Measurements from ENCODE around the gene LEMD2.

LEMD2 gene

GRCh38 chr6:33732817-33733708, 55.9 kb downstream of the LEMD2 start:
- DNase-seq = no peak

- DNase-seq = no peak
Observed at GRCh38 chr6:33732385-33732784, 56.5 kb downstream of the LEMD2 start.

DNA sequence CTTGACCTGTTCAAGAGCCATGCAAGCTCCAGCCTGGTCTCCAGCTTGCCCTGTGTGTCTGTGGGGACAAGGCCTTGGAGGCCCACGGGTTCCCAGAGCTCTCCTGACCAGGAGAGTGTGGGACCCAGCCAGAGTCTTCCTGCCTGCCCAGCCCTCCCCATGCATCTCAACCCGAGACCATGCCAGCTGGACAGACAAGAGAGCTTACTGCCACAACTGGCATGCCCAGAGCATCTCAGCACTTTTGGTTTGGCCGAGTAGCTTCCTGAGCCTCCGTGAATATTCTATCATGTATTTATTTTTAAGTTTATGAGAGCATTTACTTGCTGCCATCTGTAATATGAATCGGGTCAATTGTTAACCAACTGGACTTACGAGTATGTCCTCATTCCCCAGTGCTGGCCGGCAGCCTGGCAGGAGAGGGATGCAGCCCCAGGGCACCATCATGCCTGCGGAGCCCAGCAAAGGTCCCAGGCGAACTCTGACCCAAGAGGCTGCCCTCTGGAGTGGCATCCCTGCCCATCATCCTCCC, 57.1 kb downstream of the LEMD2 start:
- no peak for DNase-seq

DNA sequence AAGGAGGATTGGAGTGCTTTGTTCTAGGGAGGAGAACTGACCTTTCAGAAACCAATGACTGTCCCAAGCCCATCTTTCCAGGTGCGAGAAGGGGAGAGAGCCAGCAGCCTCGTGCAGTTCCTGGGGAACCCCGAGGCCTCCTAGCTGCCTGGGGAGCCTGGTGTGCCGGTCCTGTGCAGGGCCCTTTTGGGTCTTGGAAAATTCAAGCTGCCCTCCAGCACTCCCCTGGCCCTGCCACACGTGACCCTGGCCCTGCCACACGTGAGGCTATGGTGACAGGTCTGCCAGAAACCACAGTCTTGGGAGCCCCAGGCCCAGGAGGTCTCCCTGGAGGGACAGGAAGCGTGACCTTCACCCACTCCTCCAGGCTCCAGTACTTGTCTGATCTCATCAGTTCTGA, 57.9 kb downstream of the LEMD2 start:
- no peak for DNase-seq

DNA sequence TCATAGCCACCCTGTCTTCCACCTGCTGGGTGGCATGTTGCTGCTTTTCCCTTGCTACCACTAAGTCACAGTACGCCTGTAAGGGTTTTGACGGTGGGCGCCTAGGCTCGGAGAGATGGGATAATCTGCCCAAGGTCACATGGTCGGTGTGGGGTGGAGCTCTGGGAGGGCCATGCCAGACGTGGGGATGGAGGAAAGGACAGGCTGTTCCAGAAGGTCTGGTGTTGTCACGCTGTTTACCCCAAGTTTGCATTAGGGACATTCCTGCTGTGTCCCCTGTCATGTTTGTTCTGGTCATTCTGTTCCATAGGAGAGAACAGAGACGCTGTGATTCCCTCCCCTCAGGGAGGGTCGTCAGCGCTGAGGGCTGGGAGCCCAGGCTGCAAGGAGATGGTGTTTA, 58.3 kb downstream of the LEMD2 start:
- no peak for DNase-seq

GRCh38 chr6:33729059-33729458, 59.9 kb downstream of the LEMD2 start:
- no peak for DNase-seq

GRCh38 chr6:33728438-33728837, 60.5 kb downstream of the LEMD2 start:
- DNase-seq = no peak

DNA sequence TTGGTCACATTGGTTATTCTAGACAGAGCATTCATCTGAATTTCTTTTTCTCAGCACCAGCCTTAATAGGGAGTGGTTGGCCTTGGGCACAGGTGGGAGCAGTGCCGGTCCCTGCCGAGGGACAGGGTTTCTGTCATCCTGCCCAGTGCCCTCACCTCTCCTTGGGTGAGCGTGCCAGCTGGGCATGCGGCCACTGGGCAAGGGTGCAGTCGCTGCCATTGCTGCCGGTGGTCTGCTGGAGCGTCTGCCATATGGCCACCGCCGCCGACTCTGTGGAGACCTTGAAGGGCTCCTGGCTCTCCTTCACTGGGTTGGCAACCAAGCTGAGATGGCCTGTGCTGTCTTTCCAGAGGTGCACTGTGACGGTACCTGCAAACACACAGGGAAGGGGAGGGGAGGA, 61.0 kb downstream of the LEMD2 start:
- no peak for DNase-seq

GRCh38 chr6:33727126-33727525, 61.8 kb downstream of the LEMD2 start:
- no peak for DNase-seq

DNA sequence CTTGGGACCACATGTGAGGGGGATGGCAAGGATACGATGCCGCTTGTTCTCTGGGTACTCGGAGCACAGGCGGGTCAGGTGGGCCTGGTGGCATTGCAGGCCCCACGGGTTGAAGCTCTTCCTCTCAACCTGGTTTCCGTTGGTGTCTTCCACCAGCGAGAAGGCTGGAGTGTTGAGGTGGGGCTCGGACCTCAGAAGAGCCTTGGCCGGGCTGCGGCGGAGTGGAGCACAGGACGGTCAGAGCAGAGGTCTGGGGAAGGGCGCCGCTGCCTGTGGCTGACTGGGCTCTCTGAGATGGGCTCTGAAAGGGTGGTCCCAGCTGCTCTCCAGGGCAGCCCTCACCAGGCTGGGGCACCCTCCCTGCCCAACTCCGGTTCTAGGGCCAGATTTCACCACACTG, 62.2 kb downstream of the LEMD2 start:
- no peak for DNase-seq

- DNase-seq = no peak
Observed at GRCh38 chr6:33725891-33726673, 62.8 kb downstream of the LEMD2 start.

DNA sequence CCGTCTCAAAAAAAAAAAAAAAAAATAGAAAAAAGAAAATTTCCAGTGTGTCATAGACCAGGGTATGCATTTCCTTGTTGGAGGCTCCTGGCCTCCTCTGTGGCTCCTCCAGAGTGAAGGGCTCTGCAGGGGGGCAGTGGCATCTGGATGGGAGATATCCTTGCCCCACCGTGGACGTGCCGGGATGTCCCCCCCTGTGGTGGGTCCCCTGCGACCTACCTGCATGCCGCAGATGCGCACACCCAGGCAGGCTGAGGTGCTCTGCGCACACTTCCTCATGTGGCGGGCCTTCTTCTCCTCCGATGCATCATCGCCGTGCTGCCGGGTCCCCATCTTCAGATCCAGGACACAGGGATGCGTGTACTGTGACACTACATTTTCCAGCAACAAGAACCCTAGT, 63.7 kb downstream of the LEMD2 start:
- no peak for DNase-seq

DNA sequence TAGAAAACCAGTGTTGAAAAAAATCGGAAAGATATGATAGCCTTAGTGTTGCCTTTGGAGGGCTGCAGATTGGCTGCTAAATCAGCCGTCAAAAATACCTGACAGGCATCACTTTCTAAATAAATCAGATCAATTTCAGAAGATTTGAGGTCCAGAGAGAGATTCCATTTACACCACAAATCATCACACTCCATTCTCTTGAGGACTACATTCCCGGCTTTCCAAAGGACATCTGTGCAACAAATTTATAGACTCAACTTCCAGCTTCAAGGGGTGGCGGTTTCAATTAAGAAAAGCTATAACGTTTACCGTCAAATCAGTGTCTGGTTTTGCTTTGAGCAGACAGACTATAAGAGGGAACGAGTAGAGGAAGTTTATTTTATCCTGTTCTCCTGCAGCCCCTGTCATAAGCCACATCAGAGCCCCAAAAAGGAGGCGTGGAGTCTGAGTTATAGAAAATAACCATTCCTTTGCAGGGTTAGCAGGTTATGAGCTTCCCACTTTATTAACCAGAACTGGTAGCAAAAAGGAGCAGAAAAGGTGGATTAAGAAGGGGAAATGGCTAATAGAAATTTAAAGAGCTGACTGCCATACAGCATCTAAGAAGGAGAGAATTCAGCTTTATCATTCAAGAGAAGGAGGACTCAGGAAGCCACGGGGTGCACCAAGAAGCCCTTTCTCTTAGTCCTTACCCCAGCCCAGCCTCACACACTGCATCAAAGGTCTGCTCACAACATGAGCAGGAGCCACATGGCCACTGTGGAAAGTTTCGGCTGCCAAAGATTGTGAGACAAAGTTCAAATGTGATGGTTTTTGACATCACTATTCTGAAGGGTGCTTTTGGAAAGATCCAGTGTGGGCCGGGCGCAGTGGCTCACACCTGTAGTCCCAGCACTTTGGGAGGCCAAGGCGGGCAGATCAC, 64.6 kb downstream of the LEMD2 start:
- no peak for DNase-seq

DNA sequence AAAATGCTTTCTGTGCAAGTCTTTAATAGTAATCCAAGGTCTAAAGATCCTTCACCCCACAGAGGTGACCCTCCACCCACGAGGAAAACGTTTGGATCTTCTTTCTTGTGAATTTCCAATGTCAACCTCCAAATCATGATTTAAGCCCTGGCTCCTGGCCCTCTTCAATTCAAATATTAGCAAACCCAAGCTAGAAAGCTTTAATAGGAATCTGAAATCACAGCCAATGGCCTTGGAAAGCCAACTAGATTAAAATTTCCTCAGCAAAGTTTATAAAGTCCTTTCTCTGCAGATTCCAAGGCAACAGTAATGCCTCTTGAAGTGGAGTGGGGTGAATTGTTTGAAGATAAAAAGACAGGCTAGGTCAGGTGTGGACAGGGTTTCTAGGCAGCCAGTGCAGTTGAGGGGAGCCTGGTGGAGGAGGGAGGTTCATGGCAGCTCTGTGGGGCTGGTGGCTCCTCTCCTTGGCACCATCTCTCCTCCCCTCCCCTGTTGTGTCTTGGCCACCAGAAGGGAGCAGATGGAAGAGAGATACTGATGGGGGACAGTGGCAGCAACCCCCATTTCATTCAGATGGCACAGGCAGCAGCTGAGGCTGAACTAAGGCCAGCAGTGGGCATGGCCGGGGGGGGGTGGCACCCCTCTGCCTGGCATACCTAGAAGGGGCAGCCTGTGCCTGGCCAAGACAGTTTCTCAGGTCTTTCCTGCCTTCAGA, 65.4 kb downstream of the LEMD2 start:
- no peak for DNase-seq

GRCh38 chr6:33722103-33722623, 66.8 kb downstream of the LEMD2 start:
- no peak for DNase-seq

GRCh38 chr6:33721508-33721907, 67.4 kb downstream of the LEMD2 start:
- no peak for DNase-seq

Measured in AML-193 (cell line).